Camera-type eye (tissue), 1 donor: ENCODE results near the gene SFSWAP. TPM values are rescaled to one million over a fixed set of nuclear protein-coding genes. Genes with fewer than 3 reads are reported as not detected.

Experiments
- total RNA-seq: library from RNA; depleted of rRNA; stranded (reverse); fragments of >200 nt; gene quantifications from one replicate; pipeline ENCODE4 v1.2.3, GENCODE V29; 2014

SFSWAP gene
- 55.6 TPM for total RNA-seq

DNA sequence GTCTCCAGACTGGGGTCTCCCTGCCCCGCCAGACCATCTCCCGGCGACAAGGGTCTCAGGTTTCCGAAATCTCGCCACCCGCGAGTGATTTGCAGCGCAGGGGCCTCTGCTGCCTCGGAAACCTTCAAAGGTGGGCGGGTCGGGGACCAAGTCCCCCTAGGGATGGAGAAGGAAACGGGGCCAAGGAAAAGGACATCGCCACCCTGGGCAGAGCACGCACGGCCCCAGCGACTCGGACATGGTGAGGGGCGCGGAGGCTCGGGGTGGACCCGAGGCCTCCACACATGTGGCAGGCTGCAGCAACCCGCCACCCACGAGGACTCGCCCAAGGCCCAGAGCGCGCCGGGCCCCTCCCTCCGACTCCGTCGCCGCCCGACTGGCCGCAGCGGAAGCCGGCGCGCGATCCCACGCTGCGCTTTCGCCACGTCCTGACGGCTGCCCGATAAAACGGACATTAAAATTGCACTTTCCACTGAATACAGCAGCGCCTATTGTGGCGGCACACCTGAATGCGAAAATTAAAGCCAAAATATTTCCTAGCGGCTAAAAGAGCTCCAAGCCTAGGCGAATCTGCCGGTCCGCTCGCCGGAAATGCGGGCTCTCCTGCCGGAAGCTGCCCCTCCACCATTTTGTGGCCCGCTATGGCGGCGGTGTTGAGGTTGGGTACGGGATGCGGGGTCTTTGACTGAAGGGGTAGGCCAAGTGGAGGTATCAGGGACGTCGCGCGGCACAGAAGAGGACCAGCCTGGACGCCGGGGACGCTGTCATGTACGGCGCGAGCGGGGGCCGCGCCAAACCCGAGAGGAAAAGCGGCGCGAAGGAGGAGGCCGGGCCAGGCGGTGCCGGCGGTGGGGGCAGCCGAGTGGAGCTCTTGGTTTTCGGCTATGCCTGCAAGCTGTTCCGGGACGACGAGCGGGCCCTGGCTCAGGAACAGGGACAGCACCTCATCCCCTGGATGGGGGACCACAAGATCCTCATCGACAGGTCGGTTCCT lies at the start of gene SFSWAP:
TSS of gene SFSWAP (plus strand) at position 627 of the 994 bp plus-strand sequence. CDS start at position 767, 140 bp downstream.

DNA sequence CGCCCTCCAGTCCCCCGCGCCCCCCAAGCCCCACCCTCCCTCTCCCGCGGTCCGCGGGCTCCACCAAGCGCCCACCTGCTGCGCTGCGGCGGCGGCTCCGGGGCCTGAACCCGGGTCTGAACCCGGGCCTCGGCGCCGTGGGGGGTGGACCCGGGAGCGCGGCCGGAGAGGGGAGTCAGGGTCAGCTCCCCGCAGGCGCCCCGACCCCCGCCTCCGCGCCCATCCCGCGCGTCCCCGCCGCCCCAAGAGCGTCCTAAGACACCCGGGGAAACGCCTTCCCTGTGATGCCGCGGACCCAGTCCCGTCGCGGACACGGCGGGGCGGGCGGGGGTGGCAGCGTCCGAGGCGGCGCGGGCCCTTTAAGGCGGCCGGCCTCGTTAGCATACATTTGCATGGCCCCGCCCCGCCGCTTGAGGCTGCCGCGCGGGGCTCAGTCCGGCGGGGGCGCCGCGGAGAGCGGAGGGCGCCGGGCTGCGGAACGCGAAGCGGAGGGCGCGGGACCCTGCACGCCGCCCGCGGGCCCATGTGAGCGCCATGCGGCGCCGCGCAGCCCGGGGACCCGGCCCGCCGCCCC lies 117.2 kb downstream of the SFSWAP start, which contains the start of gene MMP17:
TSS of gene MMP17 (plus strand) at position 433 of the 574 bp plus-strand sequence. CDS start at position 535, 102 bp downstream.

Other genes with a start within 250 kb of the SFSWAP start
- 22.9 TPM for gene MMP17, start 117.3 kb downstream of the SFSWAP start, total RNA-seq
- gene ULK1, start 183.5 kb downstream of the SFSWAP start, total RNA-seq, result 30.1 TPM
- 9.0 TPM for gene PUS1, start 218.2 kb downstream of the SFSWAP start, total RNA-seq
- gene EP400, start 238.9 kb downstream of the SFSWAP start, total RNA-seq, result 44.3 TPM